Adipocyte (in vitro differentiated cells): ENCODE data around the gene HECTD1.
"Not testable (repeated sequence)": the region's sequence is repeated elsewhere in the genome, so short reads cannot be mapped to it uniquely, and the experiment has no call there.

ENCODE experiments used
- DNase-seq: peaks from one replicate; pipeline ENCODE4 v3.0.0-alpha.2; 2015; ENCODE audit warnings: low read depth
- H3K27me3 ChIP-seq: replicated peaks from 2 replicates; pipeline ENCODE4 v1.7.0; 2013; ENCODE audit warnings: mild to moderate bottlenecking, low read length, moderate library complexity; ENCODE audit not compliant: control insufficient read depth, insufficient read depth
- H3K36me3 ChIP-seq: 2 replicates; pipeline ENCODE4 v1.7.0; 2013; ENCODE audit warnings: low read length, mild to moderate bottlenecking, moderate library complexity; ENCODE audit not compliant: control insufficient read depth, insufficient read depth, severe bottlenecking
- H3K4me1 ChIP-seq: 2 replicates; pipeline ENCODE4 v1.7.0; 2013; ENCODE audit warnings: mild to moderate bottlenecking, low read length, moderate library complexity; ENCODE audit not compliant: control insufficient read depth, insufficient read depth
- H3K4me3 ChIP-seq: 2 replicates; pipeline ENCODE4 v1.7.0; 2013; ENCODE audit warnings: mild to moderate bottlenecking, low read length, moderate library complexity
- H3K9ac ChIP-seq: 2 replicates; pipeline ENCODE4 v1.7.0; 2013; ENCODE audit warnings: mild to moderate bottlenecking, low read length, moderate library complexity
- H3K9me3 ChIP-seq: 2 replicates; pipeline ENCODE4 v1.7.0; 2013; ENCODE audit warnings: mild to moderate bottlenecking, low read length, moderate library complexity; ENCODE audit not compliant: control insufficient read depth

HECTD1 gene

DNA sequence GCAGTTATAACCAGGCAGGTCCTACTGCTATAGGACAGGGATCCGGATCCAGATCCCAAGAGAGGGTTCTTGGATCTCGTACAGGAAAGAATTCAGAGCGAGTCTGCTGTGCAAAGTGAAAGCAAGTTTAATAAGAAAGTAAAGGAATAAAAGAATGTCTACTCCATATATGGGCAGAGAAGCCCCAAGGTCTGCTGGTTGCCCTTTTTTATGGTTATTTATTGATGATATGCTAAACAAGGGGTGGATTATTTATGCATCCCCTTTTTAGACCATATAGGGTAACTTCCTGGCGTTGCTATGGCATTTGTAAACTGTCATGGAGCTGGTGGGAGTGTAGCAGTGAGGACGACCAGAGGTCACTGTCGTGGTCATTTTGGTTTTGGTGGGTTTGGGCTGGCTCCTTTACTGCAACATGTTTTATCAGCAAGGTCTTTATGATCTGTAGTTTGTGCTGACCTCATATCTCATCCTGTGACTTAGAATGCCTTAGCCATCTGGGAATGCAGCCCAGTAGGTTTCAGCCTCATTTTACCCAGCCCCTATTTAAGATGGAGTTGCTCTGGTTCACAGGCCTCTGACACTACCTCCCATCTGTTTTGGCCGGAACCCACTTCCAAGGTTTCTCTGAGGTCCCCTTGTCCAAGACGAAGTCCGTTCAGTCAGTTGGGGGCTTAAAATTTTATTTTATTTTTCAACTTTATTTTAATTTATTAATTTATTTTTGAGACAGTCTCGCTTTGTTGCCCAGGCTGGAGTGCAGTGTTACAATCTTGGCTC lies 34.8 kb upstream of the HECTD1 start:
- H3K36me3 ChIP-seq, H3K27me3 ChIP-seq, H3K9me3 ChIP-seq, DNase-seq: not testable (repeated sequence)
- H3K4me1 ChIP-seq, result peaks cover 12% of the 10 kb centered on the region
- peak overlapping the region; percentile 66 for H3K4me3 ChIP-seq
- peak overlapping the region; percentile 57 for H3K9ac ChIP-seq

- Histone ChIP-seq H3K9me3 (no peaks in the 10 kb centered on the region), H3K9ac (peak overlapping the region; percentile 57), H3K27me3 (no peaks in the 10 kb centered on the region), H3K4me3 (peak overlapping the region; percentile 66), H3K36me3 (no peaks in the 10 kb centered on the region), H3K4me1 (peaks cover 12% of the 10 kb centered on the region)
- DNase-seq, result no peak
Observed at GRCh38 chr14:31241450-31242114, 34.0 kb upstream of the HECTD1 start.

DNA sequence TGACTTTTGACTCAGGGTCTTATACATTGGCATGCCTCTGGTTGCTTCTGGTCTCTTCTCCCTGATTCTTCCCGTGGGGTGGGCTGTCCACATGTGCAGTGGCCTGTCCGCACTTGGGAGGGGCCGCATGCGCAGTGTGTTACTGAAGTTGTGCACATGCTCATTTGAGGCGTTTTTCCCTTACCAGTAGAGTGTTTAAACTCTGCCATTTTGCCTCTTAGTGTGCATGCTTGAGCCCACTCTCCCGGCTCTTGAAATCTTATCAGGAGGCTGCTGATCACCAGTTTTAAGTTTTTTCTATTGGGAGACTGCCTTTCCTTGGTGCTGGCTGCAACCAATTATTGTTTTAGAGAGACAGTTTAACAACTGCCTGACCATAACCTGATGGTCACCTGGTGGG lies 32.1 kb upstream of the HECTD1 start:
- no peaks in the 10 kb centered on the region for H3K27me3 ChIP-seq
- H3K4me1 ChIP-seq, result peaks cover 12% of the 10 kb centered on the region
- H3K9ac ChIP-seq, result no peak overlapping the region
- no peaks in the 10 kb centered on the region for H3K9me3 ChIP-seq
- no peak overlapping the region for H3K4me3 ChIP-seq
- H3K36me3 ChIP-seq, result no peaks in the 10 kb centered on the region
- DNase-seq, result no peak

GRCh38 chr14:31235462-31235861 lies 27.9 kb upstream of the HECTD1 start:
- Histone ChIP-seq H3K27me3 (no peaks in the 10 kb centered on the region), H3K4me1 (peaks cover 5% of the 10 kb centered on the region), H3K4me3 (no peak overlapping the region), H3K36me3 (no peaks in the 10 kb centered on the region), H3K9ac (no peak overlapping the region), H3K9me3 (no peaks in the 10 kb centered on the region)
- DNase-seq, result no peak

- Histone ChIP-seq H3K27me3 (no peaks in the 10 kb centered on the region), H3K4me3 (no peak overlapping the region), H3K36me3 (no peaks in the 10 kb centered on the region), H3K9me3 (no peaks in the 10 kb centered on the region), H3K4me1 (peaks cover 24% of the 10 kb centered on the region), H3K9ac (no peak overlapping the region)
- DNase-seq, result no peak
Observed at GRCh38 chr14:31232081-31232480, 24.5 kb upstream of the HECTD1 start.

DNA sequence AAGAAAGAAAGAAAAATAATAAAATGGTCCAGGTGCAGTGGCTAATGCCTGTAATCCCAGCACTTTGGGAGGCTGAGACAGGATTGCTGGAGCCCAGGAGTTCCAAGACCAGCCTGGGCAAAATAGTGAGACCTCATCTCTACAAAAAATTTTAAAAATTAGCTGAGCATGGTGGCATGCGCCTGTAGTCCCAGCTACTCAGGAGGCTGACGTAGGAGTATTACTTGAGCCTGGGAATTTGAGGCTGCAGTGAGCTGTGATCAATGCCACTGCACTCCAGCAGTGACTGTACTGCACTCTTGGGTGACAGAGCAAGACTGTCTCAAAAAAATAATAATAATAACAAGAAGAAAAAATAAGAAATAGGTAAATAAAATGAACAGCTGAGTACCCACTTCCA lies 23.7 kb upstream of the HECTD1 start:
- H3K4me1 ChIP-seq, result peaks cover 24% of the 10 kb centered on the region
- DNase-seq, H3K4me3 ChIP-seq, H3K9ac ChIP-seq, H3K9me3 ChIP-seq, H3K36me3 ChIP-seq, H3K27me3 ChIP-seq: not testable (repeated sequence)

GRCh38 chr14:31230573-31230958 lies 23.0 kb upstream of the HECTD1 start:
- Histone ChIP-seq H3K9ac (peak overlapping the region; percentile 74), H3K36me3 (no peaks in the 10 kb centered on the region), H3K9me3 (no peaks in the 10 kb centered on the region), H3K27me3 (no peaks in the 10 kb centered on the region), H3K4me1 (peaks cover 24% of the 10 kb centered on the region), H3K4me3 (no peak overlapping the region)
- DNase-seq, result no peak

GRCh38 chr14:31229638-31230572 lies 22.3 kb upstream of the HECTD1 start:
- Histone ChIP-seq H3K27me3 (no peaks in the 10 kb centered on the region), H3K4me1 (peaks cover 24% of the 10 kb centered on the region), H3K9ac (peak overlapping the region; percentile 74), H3K4me3 (peak overlapping the region; percentile 38), H3K9me3 (no peaks in the 10 kb centered on the region), H3K36me3 (no peaks in the 10 kb centered on the region)
- DNase-seq, result peak; percentile 97

GRCh38 chr14:31229009-31229408 lies 21.4 kb upstream of the HECTD1 start:
- H3K4me1 ChIP-seq, result peaks cover 24% of the 10 kb centered on the region
- no peaks in the 10 kb centered on the region for H3K36me3 ChIP-seq
- no peaks in the 10 kb centered on the region for H3K9me3 ChIP-seq
- peak overlapping the region; percentile 38 for H3K4me3 ChIP-seq
- H3K9ac ChIP-seq, result peak overlapping the region; percentile 69
- no peaks in the 10 kb centered on the region for H3K27me3 ChIP-seq
- DNase-seq, result peak; percentile 15

- peak; percentile 33 for DNase-seq
- no peaks in the 10 kb centered on the region for H3K27me3 ChIP-seq
- peaks cover 24% of the 10 kb centered on the region for H3K4me1 ChIP-seq
- no peaks in the 10 kb centered on the region for H3K36me3 ChIP-seq
- H3K4me3 ChIP-seq, result peak overlapping the region; percentile 38
- peak overlapping the region; percentile 69 for H3K9ac ChIP-seq
- no peaks in the 10 kb centered on the region for H3K9me3 ChIP-seq
Observed at GRCh38 chr14:31228533-31228932, 20.9 kb upstream of the HECTD1 start.

- DNase-seq, result no peak
- no peak overlapping the region for H3K4me3 ChIP-seq
- H3K9me3 ChIP-seq, result no peaks in the 10 kb centered on the region
- no peak overlapping the region for H3K9ac ChIP-seq
- no peaks in the 10 kb centered on the region for H3K36me3 ChIP-seq
- H3K27me3 ChIP-seq, result no peaks in the 10 kb centered on the region
- peaks cover 15% of the 10 kb centered on the region for H3K4me1 ChIP-seq
Observed at GRCh38 chr14:31224808-31225207, 17.2 kb upstream of the HECTD1 start.
